HG03060 (cell line): ENCODE data around the gene ZNF609.
"Not testable (repeated sequence)": the region's sequence is repeated elsewhere in the genome, so short reads cannot be mapped to it uniquely, and the experiment has no call there.

Source experiments
- ATAC-seq: cut with Tn5 transposase; IDR thresholded peaks from one replicate; pipeline ENCODE4 v1.9.1; 2021; ENCODE audit warnings: low read depth, moderate number of reproducible peaks; ENCODE audit not compliant: unreplicated experiment

ZNF609 gene

GRCh38 chr15:64456634-64457108 is 3.7 kb upstream of the ZNF609 start:
- no peak for ATAC-seq

- ATAC-seq: no peak
These were observed 1.2 kb upstream of the ZNF609 start for GRCh38 chr15:64459066-64459781.

GRCh38 chr15:64460724-64461720 is 644 bp downstream of the ZNF609 start:
- no peak for ATAC-seq

GRCh38 chr15:64461721-64462162 is 1.4 kb downstream of the ZNF609 start:
- no peak for ATAC-seq

GRCh38 chr15:64462492-64462891 is 2.1 kb downstream of the ZNF609 start:
- ATAC-seq: no peak

GRCh38 chr15:64464276-64465005 is 4.1 kb downstream of the ZNF609 start:
- ATAC-seq: no peak

GRCh38 chr15:64466408-64467141 is 6.2 kb downstream of the ZNF609 start:
- no peak for ATAC-seq

- no peak for ATAC-seq
These were observed 11.8 kb downstream of the ZNF609 start for GRCh38 chr15:64472161-64472560.

GRCh38 chr15:64474846-64475245 is 14.5 kb downstream of the ZNF609 start:
- no peak for ATAC-seq

- ATAC-seq: no peak
These were observed 16.2 kb downstream of the ZNF609 start for GRCh38 chr15:64476550-64476949.

- ATAC-seq: no peak
These were observed 18.5 kb downstream of the ZNF609 start for GRCh38 chr15:64478863-64479262.

- ATAC-seq: no peak
These were observed 20.5 kb downstream of the ZNF609 start for GRCh38 chr15:64480891-64481290.

GRCh38 chr15:64483749-64484148 is 23.4 kb downstream of the ZNF609 start:
- ATAC-seq: no peak

- ATAC-seq: no peak
These were observed 25.4 kb downstream of the ZNF609 start for GRCh38 chr15:64485796-64486195.

GRCh38 chr15:64490598-64491259 is 30.4 kb downstream of the ZNF609 start:
- no peak for ATAC-seq

GRCh38 chr15:64493641-64494040 is 33.3 kb downstream of the ZNF609 start:
- no peak for ATAC-seq

GRCh38 chr15:64495968-64496367 is 35.6 kb downstream of the ZNF609 start:
- not testable (repeated sequence) for ATAC-seq

GRCh38 chr15:64500695-64501395 is 40.5 kb downstream of the ZNF609 start:
- ATAC-seq: no peak

- ATAC-seq: no peak
These were observed 41.0 kb downstream of the ZNF609 start for GRCh38 chr15:64501396-64501715.
